Pons (tissue), 1 donor: ENCODE measurements around the gene MRTFB.
A peak's percentile ranks its signal among the peaks of the same experiment; 100 is the strongest.

Experiments used
- DNase-seq: peaks from one replicate; pipeline ENCODE4 v3.0.0-alpha.2; 2016; ENCODE audit warnings: low spot score

MRTFB gene

DNA sequence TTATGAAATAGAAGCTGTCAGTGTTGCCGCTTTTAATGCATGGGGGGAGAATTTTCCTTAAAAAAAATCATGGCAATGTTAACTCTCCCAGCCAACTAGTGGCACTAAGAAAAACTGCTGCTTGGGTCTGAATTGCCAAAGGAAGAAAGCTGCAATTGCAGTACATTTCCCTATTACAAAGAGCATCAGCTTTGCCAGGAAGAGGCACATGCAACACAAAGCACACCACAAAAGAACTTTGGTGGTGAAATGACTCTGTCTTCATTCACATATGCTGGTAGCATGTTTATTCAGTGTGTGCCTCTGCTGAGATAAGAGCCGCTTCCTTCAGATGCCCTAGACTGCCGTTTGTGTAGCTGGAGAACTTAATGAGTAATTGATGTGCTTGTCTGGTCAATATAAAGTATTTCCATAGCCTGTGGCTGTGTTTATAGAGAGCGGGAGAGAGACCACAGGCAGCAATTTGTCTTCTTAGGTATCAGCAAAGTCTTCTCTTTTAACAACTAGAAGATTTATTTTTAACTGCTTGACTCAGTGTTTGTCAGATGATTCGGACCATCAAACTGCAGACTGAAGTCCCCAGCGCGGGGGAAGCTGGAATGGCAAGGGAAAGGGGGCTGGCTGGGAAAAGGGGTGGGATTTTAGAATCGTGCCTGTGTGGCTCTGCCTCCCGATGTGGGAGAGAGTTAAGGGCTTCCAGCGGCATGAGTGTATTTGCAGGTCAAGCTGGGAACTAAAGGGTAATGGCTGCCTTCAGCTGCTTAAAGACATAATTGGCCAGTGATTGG, 115.1 kb downstream of the MRTFB start:
- DNase-seq, result peak; percentile 53

DNA sequence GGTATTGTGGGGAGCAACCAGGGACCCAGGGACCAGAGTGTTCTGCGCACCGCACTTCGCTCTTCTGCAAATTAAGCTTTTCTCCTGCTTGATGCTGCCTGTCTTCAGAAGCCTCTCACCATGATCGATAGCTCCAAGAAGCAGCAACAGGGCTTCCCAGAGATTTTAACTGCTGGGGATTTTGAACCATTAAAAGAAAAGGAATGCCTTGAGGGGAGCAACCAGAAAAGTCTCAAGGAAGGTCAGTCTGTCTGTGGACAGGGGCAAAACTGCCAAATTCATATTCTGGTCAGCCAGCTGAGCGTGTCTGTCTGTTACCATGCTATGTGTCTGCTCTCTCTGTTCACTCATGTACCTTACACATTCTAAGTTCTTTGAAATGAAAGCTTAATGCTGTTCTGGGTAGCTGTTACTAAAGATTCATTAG, 115.7 kb downstream of the MRTFB start:
- no peak for DNase-seq

- DNase-seq, result no peak
Measured at GRCh38 chr16:14187517-14188338, 116.6 kb downstream of the MRTFB start.

GRCh38 chr16:14193316-14193871, 122.3 kb downstream of the MRTFB start:
- DNase-seq, result no peak

- DNase-seq, result no peak
Measured at GRCh38 chr16:14194721-14195120, 123.6 kb downstream of the MRTFB start.

GRCh38 chr16:14196011-14196410, 124.9 kb downstream of the MRTFB start:
- DNase-seq, result no peak

GRCh38 chr16:14196539-14196938, 125.4 kb downstream of the MRTFB start:
- no peak for DNase-seq

DNA sequence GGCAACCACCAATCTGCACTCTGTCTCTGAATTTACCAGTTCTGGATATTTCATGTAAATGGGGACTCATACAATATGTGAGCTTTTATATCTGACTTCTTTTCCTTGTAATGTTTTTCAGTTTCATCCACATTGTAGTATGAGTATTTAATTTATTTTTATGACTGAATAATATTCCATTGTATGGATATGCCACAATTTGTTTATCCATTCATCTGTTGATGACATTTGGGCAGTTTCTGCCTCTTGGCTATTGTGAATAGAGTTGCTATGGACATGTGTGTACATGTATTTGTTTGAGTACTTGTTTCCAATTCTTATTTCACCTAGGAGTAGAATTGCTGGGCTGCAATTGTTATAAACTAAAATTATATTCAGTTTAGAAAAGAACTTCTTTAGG, 126.9 kb downstream of the MRTFB start:
- DNase-seq, result no peak

- DNase-seq, result no peak
Measured at GRCh38 chr16:14198572-14198971, 127.5 kb downstream of the MRTFB start.

DNA sequence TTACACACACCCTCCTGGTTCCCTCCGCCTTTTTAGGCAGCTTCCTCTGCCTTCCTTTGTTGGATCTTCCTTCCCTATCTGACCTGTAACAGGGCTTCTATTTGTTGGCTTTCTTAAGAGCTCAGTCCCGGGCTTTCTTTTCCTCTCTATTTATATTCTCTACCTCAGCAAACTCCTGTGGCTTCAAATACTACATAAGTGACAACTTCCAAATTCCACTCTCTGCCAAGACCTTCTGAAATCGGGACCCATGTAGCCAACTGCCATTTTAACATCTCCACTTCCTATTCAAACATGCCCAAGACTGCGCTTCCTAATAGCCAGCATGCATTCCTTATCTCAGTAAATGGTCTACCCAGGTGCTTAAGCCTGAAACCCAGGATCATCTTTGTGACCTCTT, 128.1 kb downstream of the MRTFB start:
- DNase-seq, result no peak

GRCh38 chr16:14199624-14200023, 128.5 kb downstream of the MRTFB start:
- DNase-seq, result no peak

DNA sequence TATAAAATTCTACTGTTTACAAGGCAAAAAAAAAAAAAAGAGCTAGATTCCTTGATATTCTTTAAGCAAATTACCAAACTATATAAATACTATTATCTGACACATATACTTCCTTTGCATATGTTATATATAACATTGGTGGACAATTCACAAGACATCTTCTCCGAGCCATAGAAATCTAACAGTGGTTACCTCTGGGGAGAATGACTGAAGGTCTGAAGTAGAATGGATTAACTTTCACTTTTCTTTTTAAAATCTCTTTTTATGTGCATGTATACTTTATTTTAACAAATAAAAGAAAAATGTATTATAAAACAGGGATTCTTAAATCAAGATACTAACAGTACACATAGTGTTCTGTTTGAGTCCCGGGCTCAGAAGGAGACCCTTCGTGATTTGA, 131.0 kb downstream of the MRTFB start:
- no peak for DNase-seq

DNA sequence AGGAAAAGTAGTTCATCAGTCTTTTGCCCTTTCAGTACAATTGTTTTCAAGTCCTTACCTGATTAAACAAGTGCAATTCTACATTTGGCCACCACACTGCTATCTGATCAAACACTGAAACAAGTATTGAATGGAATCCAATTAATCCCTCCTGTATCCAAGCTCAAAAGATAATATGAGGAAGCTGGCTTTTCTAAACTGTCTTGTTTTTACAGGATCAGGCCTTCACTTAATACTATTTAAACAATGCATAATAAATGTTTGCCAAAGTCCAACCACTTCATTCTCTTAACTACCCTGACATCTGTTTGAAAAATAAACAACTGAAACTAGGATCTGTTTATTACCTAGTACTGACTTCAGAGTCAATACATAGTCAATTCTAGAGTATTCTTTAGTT, 131.6 kb downstream of the MRTFB start:
- no peak for DNase-seq

GRCh38 chr16:14203166-14203565, 132.0 kb downstream of the MRTFB start:
- DNase-seq, result no peak

DNA sequence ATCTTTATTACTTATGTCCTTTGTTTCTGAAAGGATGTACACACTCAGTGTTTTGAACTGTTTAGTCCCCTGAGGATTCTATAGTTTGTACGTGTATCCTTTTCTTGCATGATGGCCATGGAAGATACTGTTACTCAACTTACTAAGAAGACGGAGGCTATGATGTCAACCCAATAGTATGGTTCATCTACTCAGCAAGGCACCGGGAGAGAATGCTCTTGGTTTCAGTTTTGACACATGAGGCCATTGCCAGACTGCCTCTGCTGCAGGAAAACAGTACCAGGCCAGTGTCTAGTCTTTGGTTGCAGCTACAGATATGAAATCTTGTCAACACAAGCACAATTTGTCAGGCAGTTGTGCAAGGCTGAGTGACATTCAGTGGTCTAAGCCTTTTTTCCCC, 134.5 kb downstream of the MRTFB start:
- no peak for DNase-seq

DNA sequence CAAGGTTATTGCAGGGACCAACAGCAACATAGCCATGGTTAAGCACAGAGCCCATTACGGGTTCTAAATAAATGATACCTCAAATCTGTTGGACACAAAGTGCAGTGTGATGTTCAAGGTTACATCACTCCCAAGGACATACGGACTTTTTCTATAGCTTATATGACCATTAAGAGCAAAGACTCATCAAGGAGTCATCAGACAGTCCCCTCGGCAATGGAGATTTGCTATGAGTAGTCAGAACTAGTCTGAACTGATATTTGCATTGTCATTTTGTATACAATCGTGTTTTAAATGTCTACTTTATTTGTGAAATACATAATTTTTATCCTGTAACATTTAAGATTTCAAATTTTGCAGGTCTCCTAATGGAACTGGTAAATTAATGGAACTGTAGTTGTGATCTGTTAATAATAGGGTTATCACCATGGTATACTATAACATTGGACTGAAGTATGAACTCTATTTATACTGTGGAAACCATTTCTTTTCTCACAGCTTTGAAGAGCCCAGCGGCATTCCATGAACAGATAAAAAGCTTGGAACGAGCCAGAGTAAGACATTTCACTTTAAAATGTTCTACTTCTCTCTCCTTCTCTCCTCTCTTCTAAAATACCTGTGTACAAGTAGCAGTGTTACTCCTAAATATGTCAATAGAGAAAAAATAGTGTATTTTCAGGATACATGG, 140.9 kb downstream of the MRTFB start:
- DNase-seq, result no peak

DNA sequence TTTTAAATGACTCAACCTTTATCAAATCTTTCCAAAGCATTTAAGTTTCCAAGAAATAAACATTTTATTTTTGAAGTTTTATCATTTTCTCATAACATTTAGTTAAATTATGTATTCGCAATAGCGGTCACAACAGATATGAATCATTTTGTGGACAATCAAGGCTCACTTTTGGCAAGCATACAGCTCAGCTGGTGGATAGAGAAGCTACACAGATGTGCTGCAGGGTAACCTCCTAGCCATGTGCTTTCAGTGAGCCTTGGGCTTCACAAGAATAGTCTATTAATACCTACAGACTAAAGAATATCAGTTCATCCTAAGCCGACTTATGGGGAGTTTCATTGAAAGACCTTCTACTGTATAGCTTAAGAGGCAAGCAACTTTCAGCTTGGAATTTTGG, 144.8 kb downstream of the MRTFB start:
- no peak for DNase-seq

DNA sequence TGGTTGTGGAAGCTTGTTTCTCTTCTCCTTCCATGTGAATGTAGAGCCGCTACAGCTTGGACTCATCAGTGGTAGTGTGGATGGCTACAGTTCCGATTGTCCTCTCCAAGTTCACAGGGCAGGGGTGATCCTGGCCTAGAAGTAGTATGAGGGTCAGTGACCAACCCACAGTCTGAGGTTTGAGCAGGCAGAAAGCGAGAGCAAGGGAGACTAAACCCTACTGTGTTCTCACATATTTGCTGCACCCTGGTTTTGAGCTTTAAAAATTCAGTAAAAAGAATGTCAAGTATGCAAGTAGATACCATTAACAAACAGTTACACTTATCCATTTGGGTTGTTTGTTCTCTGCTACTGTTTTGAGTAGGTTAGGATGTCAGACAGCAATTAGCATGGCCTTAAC, 148.9 kb downstream of the MRTFB start:
- no peak for DNase-seq

GRCh38 chr16:14223632-14224031, 152.5 kb downstream of the MRTFB start:
- no peak for DNase-seq

DNA sequence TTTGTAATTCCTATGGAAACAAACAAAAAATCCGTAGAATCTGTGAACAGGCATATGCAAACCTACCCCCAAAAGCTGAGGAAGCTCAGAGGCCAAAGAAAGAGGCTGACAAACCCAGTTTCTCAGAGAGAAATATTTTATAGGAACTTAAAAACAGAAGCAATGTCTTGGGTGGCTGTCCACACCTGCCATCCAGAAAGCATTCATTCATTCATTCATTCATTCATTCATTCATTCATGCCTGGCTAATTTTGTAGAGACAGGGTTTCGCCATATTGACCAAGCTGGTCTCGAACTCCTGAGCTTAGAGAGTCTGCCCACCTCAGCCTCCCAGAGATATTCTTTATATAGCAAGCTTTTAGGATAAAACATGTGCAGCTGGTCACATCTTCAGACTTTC, 154.3 kb downstream of the MRTFB start:
- DNase-seq, result no peak

DNA sequence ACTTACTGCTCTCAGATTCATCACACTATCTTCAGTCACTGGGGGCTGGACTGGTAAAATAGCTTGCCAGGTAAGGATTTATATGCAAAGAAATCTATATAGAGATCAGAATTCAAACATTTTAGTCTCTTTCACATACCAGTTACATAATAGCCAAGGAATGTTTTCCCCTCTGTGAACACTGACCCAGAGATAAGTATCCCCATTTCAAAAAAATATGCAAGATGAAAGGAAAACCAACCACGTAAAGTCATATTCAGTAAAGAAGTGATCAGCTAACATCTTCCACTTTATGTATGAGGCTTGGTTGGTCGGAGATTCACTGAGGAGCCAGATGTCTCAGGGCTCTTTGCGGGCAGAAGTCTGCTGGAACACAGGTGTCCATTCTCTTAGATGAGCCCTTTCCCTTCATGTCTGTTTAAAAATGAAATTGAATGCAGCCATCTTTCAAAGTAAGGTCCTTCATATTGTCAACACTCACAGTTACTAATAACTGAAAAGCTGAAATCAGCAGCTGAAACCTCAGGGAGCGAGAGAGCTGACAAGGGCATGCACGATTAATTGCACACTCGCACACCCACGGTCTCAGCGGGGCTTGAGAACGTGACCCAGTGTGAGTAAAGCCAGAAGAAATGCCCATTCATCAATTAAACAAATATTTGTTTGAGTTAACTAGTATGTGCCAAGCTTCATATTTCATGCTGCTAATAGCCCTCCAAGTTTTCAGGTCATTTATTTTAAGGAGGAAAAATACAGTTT, 161.2 kb downstream of the MRTFB start:
- no peak for DNase-seq

DNA sequence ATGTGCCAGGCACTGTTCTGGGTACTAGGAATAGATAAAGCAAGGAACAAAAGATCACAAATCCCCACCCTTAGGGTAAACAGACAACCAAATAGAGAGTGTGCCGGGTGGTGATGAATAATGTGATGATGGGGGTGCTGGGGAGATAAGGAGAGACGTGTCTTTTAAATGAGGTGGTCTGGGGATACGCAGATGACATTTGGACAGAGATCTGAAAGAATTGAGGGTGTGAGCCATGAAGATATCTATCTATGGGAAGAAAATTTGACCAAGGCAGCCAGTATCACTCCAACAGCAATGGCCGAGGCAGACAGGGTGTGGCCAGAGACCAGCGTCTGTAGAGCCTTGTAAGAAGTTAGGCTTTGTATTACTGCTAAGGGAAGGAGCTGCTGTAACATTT, 165.3 kb downstream of the MRTFB start:
- no peak for DNase-seq
